ENCODE data around the gene EGFR.

The EGFR gene

DNA sequence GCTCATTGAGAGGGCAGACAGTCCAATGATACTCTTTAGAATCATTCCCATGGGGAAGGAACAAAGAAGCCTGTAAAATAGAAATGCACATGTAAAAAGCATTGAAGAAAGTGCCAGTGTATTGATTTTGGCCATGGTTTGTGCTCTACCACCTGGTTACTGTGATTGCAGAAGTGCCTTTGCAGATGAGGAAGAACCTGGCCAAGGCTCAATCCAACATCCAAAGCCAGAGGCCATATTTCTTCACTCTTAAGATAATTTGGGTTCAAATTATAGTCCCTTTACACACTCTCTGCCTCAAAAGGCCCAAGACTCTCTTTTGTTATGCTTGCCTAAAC, 122.1 kb downstream of the EGFR start:
- Histone ChIP-seq H3K4me3 (ENCODE audit: insufficient read depth, low read length, poor library complexity, severe bottlenecking) (no peak overlapping the region), H3K9me2 (replicated peaks; ENCODE audit: insufficient read depth, low read length) (no peaks in the 10 kb centered on the region), H3K27ac (ENCODE audit: low read depth, low read length) (no peak overlapping the region), H3K9me3 (ENCODE audit: insufficient read depth, low read length) (no peaks in the 10 kb centered on the region; the same call in 1 of the 2 replicates), H3K9ac (ENCODE audit: low read length) (no peak overlapping the region), H3F3A (ENCODE audit: insufficient read depth) (no peaks in the 10 kb centered on the region), H3K36me3 (ENCODE audit: low read length) (no peaks in the 10 kb centered on the region), H2AFZ (ENCODE audit: low read depth, low read length, severe bottlenecking) (no peak overlapping the region), H3K4me2 (ENCODE audit: low read depth, low read length, poor library complexity, severe bottlenecking) (no peak overlapping the region), H3K79me2 (ENCODE audit: insufficient read depth, low read length) (no peaks in the 10 kb centered on the region), H4K20me1 (ENCODE audit: low read depth, low read length) (no peaks in the 10 kb centered on the region), H3K27me3 (ENCODE audit: low read length) (no peaks in the 10 kb centered on the region)
- no peak for TF ChIP-seq EZH2phosphoT487 (conservative IDR thresholded peaks at IDR 0.05; ENCODE audit: low read length)
- TF ChIP-seq, protein P1, sequence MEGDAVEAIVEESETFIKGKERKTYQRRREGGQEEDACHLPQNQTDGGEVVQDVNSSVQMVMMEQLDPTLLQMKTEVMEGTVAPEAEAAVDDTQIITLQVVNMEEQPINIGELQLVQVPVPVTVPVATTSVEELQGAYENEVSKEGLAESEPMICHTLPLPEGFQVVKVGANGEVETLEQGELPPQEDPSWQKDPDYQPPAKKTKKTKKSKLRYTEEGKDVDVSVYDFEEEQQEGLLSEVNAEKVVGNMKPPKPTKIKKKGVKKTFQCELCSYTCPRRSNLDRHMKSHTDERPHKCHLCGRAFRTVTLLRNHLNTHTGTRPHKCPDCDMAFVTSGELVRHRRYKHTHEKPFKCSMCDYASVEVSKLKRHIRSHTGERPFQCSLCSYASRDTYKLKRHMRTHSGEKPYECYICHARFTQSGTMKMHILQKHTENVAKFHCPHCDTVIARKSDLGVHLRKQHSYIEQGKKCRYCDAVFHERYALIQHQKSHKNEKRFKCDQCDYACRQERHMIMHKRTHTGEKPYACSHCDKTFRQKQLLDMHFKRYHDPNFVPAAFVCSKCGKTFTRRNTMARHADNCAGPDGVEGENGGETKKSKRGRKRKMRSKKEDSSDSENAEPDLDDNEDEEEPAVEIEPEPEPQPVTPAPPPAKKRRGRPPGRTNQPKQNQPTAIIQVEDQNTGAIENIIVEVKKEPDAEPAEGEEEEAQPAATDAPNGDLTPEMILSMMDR (IDR thresholded peaks at IDR 0.05; ENCODE audit: insufficient read depth, low read length, poor library complexity, severe bottlenecking) = no peak

DNA sequence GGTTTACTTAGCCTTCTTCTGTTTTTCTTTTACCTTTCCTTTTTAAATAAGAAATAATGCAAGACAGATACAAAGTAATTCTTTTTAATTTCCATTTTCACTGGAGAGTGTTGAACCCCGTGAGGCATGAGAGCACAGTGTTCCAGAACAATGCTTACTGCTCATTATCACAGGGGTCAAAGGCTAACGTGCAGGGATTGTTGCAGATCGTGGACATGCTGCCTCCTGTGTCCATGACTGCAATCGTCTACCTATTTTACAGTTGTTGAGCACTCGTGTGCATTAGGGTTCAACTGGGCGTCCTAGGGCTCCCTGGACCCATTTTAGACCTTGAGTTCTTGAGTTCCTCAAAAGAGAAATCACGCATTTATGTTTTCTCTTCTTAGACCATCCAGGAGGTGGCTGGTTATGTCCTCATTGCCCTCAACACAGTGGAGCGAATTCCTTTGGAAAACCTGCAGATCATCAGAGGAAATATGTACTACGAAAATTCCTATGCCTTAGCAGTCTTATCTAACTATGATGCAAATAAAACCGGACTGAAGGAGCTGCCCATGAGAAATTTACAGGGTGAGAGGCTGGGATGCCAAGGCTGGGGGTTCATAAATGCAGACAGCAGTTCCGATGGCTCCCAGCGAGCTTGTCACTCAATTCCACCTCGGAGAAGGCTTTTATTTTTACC, 124.2 kb downstream of the EGFR start:
- TF ChIP-seq, protein P1 (IDR thresholded peaks at IDR 0.05; ENCODE audit: insufficient read depth, low read length, poor library complexity, severe bottlenecking) = no peak
- no peak for TF ChIP-seq EZH2phosphoT487 (conservative IDR thresholded peaks at IDR 0.05; ENCODE audit: low read length)
- H3K27me3 ChIP-seq (ENCODE audit: low read length) = no peaks in the 10 kb centered on the region
- H3K27ac ChIP-seq (ENCODE audit: low read depth, low read length) = no peak overlapping the region
- no peaks in the 10 kb centered on the region; the same call in 1 of the 2 replicates for H3K9me3 ChIP-seq (ENCODE audit: insufficient read depth, low read length)
- no peaks in the 10 kb centered on the region for H3K36me3 ChIP-seq (ENCODE audit: low read length)
- no peaks in the 10 kb centered on the region for H3K79me2 ChIP-seq (ENCODE audit: insufficient read depth, low read length)
- H3K9me2 ChIP-seq (replicated peaks; ENCODE audit: insufficient read depth, low read length) = no peaks in the 10 kb centered on the region
- H3K4me3 ChIP-seq (ENCODE audit: insufficient read depth, low read length, poor library complexity, severe bottlenecking) = no peak overlapping the region
- H3F3A ChIP-seq (ENCODE audit: insufficient read depth) = no peaks in the 10 kb centered on the region
- no peak overlapping the region for H3K9ac ChIP-seq (ENCODE audit: low read length)
- H2AFZ ChIP-seq (ENCODE audit: low read depth, low read length, severe bottlenecking) = no peak overlapping the region
- no peak overlapping the region for H3K4me2 ChIP-seq (ENCODE audit: low read depth, low read length, poor library complexity, severe bottlenecking)
- no peaks in the 10 kb centered on the region for H4K20me1 ChIP-seq (ENCODE audit: low read depth, low read length)

DNA sequence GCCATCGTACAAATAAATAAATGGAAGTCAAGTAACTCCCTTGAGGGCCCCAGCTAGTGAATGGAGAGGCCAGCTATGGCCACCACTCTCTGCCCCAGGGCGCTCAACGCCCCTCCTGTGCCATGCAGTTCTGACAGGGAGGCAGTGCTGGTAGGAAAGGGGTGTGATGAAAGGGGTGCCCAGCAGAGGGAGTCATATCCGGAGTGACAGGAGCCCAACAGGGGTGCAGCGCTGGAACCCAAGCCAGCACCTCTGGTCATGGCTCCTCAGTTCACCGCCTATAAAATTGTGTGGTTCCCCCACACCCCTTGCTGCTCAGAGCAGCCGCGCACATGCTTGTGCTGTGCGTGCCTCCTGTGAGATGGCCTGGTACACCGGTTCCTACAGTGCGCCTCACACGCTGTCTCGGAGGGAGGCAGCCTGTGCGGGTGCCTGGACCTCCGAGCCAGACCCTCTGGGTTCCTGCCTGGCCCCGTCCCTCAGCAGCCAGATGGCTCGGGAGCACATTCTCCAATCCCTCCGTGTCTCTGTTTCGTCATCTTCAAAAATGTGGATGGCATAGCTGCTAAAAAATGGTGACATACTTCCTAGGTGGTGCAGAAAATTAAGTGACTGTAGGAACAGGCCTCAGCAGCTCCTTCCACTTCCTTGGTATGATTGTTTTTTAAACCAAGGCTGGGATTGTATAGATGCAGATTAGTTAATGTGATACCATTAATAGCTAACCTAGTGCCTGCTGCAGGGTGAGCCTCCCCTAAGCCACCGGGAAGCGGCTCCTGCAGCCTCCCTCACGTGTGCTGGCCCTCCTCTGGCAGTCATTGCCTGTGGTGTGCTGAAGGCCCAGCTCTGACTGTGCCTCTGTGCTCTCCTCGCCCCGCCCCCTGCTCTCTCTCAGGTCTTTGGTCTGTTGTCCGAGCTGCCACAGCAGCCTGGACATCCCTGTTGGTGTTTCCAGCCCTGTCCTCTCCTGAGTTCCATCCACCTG, 125.8 kb downstream of the EGFR start:
- TF ChIP-seq, protein P1 (IDR thresholded peaks at IDR 0.05; ENCODE audit: insufficient read depth, low read length, poor library complexity, severe bottlenecking) = no peak
- no peak for TF ChIP-seq EZH2phosphoT487 (conservative IDR thresholded peaks at IDR 0.05; ENCODE audit: low read length)
- Histone ChIP-seq H3K36me3 (ENCODE audit: low read length) (no peaks in the 10 kb centered on the region), H3K27ac (ENCODE audit: low read depth, low read length) (no peak overlapping the region), H4K20me1 (ENCODE audit: low read depth, low read length) (no peaks in the 10 kb centered on the region), H3F3A (ENCODE audit: insufficient read depth) (no peaks in the 10 kb centered on the region), H2AFZ (ENCODE audit: low read depth, low read length, severe bottlenecking) (no peak overlapping the region), H3K79me2 (ENCODE audit: insufficient read depth, low read length) (no peaks in the 10 kb centered on the region), H3K9me3 (ENCODE audit: insufficient read depth, low read length) (no peaks in the 10 kb centered on the region), H3K27me3 (ENCODE audit: low read length) (no peaks in the 10 kb centered on the region), H3K9me2 (replicated peaks; ENCODE audit: insufficient read depth, low read length) (no peaks in the 10 kb centered on the region), H3K4me3 (ENCODE audit: insufficient read depth, low read length, poor library complexity, severe bottlenecking) (no peak overlapping the region), H3K9ac (ENCODE audit: low read length) (no peak overlapping the region), H3K4me2 (ENCODE audit: low read depth, low read length, poor library complexity, severe bottlenecking) (no peak overlapping the region)
